ENCODE results near the gene SLC5A2.
"Not testable (repeated sequence)": the region's sequence is repeated elsewhere in the genome, so short reads cannot be mapped to it uniquely, and the experiment has no call there.

The SLC5A2 gene

DNA sequence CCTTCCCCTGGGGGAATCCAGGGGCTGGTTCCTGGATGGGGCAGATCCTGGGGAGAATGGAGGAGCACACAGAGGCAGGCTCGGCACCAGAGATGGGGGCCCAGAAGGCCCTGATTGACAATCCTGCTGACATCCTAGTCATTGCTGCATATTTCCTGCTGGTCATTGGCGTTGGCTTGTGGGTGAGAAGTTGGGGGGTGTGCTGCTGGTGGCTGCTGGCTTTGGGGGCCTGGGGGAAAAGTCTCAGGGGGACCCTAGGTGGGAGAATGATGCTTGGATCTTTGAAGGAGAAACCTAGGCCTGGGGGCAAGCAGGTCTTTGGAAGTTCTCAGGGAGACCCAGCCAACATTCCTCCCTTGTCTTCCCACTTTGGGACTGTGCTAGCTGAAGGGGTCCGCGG lies at the start of gene SLC5A2:
TSS of gene SLC5A2 (plus strand) at position 43 of the 400 bp plus-strand sequence. CDS start at position 57, 14 bp downstream.
- DNase-seq = no peak

- no peak for DNase-seq
Observed at GRCh38 chr16:31435341-31436220, 47.3 kb upstream of the SLC5A2 start.

DNA sequence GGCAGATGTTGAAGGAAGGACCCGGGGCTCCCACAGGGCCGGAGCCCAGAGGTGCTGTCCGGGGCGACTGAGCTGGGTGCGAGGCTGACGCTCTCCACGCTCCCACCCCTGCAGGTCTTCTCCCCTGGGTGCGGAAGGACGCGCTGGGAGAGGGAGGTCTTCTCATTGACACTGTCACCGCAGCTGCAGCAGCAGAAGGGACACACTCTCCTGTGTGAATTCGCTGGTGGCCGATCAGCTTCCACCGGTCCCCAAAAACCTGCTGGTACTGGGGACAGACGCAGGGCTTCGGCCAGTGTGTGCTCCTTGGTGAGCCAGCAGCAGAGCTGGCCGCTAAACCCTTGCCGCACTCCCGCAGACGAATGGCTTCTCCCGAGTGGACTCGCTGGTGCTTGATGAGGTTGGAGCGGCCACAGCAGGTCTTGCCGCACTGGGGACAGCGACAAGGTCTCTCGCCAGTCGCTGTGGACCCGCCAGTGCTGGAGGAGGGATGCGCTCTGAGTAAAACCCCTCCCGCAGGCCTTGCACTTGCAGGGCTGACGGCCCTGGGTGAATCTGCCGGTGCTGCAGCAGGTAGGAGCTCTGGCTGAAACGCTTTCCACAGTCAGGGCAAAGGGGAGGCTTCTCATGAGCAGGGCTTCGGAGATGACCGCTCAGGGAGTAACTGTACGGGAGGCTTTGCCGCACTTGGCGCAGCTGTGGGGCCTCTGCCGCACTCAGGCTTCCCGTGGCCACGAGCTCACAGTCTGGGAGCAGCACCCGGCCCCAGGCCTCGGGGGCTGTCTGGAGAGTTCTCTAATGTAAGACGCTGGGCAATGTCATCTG lies 46.5 kb upstream of the SLC5A2 start:
- no peak for DNase-seq

DNA sequence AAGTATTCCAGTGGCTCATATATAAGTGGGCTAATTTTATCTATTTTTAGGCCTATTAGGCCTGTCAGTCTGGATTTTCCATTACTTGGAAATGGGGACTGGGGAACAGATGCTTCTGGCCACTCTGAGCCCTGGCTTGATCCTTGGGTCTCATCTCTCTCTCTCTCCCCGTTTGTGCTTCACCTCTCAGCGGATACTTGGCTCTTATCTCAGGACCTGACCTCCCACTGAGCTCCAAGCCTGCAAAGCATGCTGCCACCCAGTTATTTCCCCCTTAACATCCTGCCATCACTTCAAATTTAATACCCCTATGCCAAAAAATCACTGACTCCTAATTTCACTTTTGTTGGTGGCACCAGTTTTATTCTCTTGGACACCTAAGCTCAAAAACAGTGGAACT lies 44.5 kb upstream of the SLC5A2 start:
- DNase-seq = no peak

- DNase-seq = not testable (repeated sequence)
Observed at GRCh38 chr16:31439023-31439422, 43.9 kb upstream of the SLC5A2 start.

GRCh38 chr16:31439519-31439918 lies 43.4 kb upstream of the SLC5A2 start:
- no peak for DNase-seq

- no peak for DNase-seq
Observed at GRCh38 chr16:31440516-31441184, 42.3 kb upstream of the SLC5A2 start.

DNA sequence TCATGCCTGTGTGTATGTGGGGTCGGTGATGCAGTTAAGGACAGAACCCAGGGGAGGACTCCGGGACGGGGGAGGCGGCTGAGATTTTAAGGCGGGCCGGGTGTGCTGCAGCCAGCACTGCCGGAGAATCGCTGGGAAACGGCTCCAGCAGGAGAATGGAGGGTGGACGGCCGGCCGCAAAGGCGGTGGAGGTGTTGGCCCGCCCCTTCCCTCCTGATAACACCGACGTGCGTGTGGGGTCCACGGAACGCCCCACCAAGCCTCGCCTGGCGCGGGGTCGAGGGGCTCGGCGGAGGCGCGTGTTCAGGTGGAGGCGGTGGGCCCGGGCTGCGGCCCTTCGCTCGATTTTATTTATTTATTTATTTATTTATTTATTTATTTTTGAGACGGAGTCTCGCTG lies 41.0 kb upstream of the SLC5A2 start:
- DNase-seq = no peak

- DNase-seq = not testable (repeated sequence)
Observed at GRCh38 chr16:31445931-31446330, 37.0 kb upstream of the SLC5A2 start.

DNA sequence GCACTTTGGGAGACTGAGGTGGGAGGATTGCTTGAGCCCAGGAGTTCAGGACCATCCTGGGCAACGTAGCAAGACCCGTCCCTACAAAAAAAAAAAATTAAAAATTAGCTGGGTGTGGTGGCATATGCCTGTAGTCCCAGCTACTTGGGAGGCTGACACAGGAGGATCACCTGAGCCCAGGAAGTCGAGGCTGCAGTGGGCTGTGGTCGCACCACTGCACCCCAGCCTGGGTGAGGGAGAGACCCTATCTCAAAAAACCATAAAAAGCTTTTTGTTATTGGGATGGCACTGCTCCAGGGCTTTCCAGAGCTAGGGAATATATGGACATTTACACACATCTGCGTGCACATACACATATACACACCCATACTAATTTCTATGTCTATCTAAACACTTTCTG lies 31.7 kb upstream of the SLC5A2 start:
- no peak for DNase-seq

GRCh38 chr16:31451681-31452351 lies 31.1 kb upstream of the SLC5A2 start:
- DNase-seq = no peak

DNA sequence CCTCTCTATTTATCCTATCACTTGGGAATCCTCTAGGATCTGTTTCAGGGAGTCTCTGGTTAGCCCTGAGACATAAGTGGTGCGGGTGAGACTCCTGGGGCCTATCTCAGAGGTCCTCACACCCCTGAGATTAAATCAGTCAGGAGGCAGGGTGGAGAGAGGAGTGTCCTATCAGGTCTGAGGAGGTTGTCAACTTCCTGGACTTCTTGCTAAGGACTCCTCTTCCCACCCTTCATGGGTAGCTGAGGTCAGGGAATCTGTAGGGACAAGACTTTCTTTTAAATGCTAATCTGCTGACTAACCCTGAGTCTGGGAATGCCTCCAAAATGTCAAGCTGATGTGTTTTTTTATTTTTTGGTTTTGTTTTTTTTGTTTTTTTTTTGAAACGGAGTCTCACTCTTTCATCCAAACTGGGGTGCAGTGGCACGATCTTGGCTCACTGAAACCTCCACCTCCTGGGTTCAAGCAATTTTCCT lies 30.3 kb upstream of the SLC5A2 start:
- DNase-seq = no peak

DNA sequence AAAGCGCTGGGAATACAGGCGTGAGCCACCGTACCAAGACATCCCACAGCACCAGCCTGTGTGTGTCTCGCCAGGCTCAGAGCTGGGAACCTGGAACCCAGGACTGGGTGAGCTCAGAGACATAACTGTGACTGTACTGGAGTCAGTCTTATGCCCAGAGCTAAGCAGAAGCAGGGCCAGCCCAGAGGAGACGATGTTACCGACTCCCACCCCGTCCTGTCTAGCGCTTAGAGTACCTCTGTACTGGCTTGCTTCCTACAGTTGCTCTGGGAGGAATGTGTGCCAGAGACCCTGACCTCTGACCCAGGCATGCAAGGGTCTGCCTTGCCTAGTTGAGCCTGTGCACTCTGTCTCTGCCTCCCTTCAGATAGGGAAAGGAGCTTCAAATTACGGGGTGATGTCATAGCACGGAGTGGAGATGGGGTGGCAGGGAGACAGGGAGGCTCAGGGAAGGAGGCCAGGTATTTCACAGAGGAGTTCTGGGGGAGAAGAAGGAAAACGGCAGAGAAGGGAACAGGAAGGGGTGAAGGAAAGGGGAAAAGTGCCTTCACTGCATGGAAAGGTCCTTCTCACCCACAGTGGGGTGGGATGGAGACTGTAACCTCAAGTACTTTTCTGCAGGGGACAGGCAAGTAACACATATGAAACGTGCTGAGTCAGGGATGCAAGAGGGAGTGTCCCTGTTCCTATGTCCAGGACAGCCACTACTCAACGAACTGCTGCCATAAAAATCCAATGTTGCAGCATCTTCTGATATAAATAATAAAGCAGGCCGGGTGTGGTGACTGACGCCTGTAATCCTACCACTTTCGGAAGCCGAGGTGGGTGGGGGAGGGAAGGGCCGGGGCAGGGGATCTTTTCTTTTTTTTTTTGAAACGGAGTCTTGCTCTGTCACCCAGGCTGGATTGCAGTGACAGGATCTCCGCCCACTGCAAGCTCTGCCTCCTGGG lies 29.4 kb upstream of the SLC5A2 start:
- no peak for DNase-seq

DNA sequence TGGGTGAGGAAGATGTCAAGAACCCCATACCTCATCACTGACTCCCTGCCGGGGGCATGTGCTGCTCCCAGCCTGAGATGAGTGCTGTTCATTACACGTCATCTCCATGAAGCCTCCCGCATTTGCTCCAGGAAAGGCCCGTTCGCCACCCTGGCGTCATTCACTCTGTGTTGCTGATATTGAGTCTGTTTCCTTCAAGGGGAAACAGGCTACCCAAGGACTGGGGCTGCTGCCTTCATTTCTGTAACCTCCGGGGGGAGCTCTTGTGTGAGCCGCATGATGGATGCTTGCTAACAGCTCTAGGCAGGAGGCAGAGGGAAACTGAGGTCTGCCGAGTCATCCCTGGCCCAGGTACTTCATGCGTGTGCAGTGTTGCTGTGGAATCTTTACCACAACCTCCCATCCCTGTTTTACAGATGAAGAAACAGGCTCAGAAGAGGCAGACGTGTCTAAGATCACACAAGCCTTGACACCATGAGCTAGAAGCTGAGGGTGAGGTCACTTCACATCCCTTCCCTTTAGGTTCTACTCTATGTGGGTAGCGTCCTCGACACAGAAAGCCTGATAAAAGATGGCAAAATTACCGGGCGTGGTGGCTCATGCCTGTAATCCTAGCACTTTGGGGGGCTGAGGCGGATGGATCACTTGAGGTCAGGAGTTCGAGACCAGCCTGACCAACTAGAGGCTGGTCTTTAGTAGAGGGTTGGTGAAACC lies 27.2 kb upstream of the SLC5A2 start:
- no peak for DNase-seq

GRCh38 chr16:31456988-31457360 lies 25.9 kb upstream of the SLC5A2 start:
- no peak for DNase-seq

GRCh38 chr16:31458073-31458843 lies 24.7 kb upstream of the SLC5A2 start:
- DNase-seq = peak; percentile 53

GRCh38 chr16:31458844-31459686 lies 23.9 kb upstream of the SLC5A2 start, which contains the start of gene ARMC5:
Gene ARMC5, plus strand, starts transcription at chr16:31459501. Its CDS starts 24 bp downstream, at chr16:31459525.
- peak; percentile 91 for DNase-seq

DNA sequence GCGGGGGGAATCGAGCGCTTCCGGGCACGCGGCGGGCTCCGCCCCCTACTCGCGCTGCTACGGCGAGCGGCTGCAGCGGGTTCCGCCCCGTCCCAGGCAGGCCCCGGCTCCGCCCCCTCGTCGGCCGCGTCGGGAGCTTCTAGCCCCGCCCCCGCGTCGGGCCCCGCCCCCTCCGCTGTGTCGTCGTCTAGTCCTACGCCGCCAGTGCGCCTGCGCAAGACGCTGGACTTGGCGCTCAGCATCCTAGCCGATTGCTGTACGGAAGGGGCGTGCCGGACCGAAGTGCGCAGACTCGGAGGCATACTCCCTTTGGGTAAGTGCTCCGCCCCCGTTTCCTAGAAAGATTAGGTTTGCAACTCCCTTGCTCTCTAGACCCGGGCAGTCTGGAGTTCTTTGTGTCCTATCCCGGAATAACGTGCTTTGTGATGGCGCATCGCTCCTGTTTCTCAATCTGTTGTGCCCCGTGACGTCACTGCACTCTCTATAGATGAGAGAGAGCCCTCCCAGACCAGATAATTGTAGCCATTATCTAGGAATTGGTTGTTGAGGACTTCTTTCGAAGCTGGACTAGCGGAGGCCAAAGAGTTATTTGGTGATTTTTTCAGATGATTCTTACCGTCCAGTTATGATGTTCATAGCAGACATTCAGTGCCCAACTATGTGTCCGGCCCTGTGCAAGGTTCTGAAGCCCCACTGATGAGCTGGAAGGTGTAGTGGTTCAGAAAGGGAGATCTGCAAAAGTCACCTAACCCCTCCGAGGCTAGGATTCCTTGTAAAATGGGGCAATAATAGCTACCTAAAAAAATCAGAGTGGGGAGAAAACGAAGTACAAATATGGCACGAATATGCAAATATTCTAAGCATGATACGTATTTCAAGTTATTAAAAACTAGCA lies 23.0 kb upstream of the SLC5A2 start:
- peak; percentile 100 for DNase-seq
